H9 (cell line): ENCODE data around the gene CHAF1A. TPM values are rescaled to one million over a fixed set of nuclear protein-coding genes. Genes with fewer than 3 reads are reported as not detected.
A peak's percentile ranks its signal among the peaks of the same experiment; 100 is the strongest.

Source experiments
- DNase-seq: peaks from one replicate; pipeline ENCODE4 v3.0.0-alpha.2; 2017
- H2AFZ ChIP-seq: one replicate; pipeline ENCODE4 v1.6.1; 2013; ENCODE audit warnings: mild to moderate bottlenecking, low read length, control low read depth, moderate library complexity
- H2AK5ac ChIP-seq: 2 replicates; pipeline ENCODE4 v1.6.1; 2013; ENCODE audit warnings: low read length, control low read depth, mixed read lengths; ENCODE audit not compliant: insufficient read length
- H2BK120ac ChIP-seq: one replicate; pipeline ENCODE4 v1.6.1; 2013; ENCODE audit warnings: low read depth, mild to moderate bottlenecking, low read length, control low read depth, inconsistent platforms; ENCODE audit not compliant: poor library complexity, severe bottlenecking
- H2BK12ac ChIP-seq: 2 replicates; pipeline ENCODE4 v1.6.1; 2013; ENCODE audit warnings: low read length, control low read depth, mixed read lengths, low read depth; ENCODE audit not compliant: insufficient read length
- H2BK15ac ChIP-seq: 2 replicates; pipeline ENCODE4 v1.6.1; 2013; ENCODE audit warnings: low read depth, low read length, control low read depth
- H2BK20ac ChIP-seq: one replicate; pipeline ENCODE4 v1.6.1; 2013; ENCODE audit warnings: low read depth, mild to moderate bottlenecking, low read length, control low read depth, inconsistent platforms; ENCODE audit not compliant: poor library complexity, severe bottlenecking
- H2BK5ac ChIP-seq: 2 replicates; pipeline ENCODE4 v1.6.1; 2013; ENCODE audit warnings: low read length, control low read depth, mixed read lengths; ENCODE audit not compliant: insufficient read length
- H3K14ac ChIP-seq: 2 replicates; pipeline ENCODE4 v1.6.1; 2013; ENCODE audit warnings: low read length, control low read depth; ENCODE audit not compliant: insufficient read depth
- H3K18ac ChIP-seq: 2 replicates; pipeline ENCODE4 v1.6.1; 2013; ENCODE audit warnings: low read depth, mild to moderate bottlenecking, mixed read lengths, low read length, control low read depth; ENCODE audit not compliant: insufficient read length
- H3K23ac ChIP-seq: 2 replicates; pipeline ENCODE4 v1.6.1; 2013; ENCODE audit warnings: low read length, control low read depth, mixed read lengths, low read depth; ENCODE audit not compliant: insufficient read length
- H3K23me2 ChIP-seq: 2 replicates; pipeline ENCODE4 v1.6.1; 2013; ENCODE audit warnings: low read depth, mild to moderate bottlenecking, mixed read lengths, low read length, control low read depth; ENCODE audit not compliant: insufficient read length, poor library complexity, severe bottlenecking
- H3K27ac ChIP-seq: 2 replicates; pipeline ENCODE4 v1.5.1; 2013; ENCODE audit warnings: low read length, control low read depth, mixed read lengths, low read depth; ENCODE audit not compliant: insufficient read length
- H3K27me3 ChIP-seq: 2 replicates; pipeline ENCODE4 v1.6.1; 2013; ENCODE audit warnings: low read length, control low read depth, inconsistent platforms; ENCODE audit not compliant: insufficient read depth
- H3K4ac ChIP-seq: 2 replicates; pipeline ENCODE4 v1.6.1; 2013; ENCODE audit warnings: low read depth, mild to moderate bottlenecking, control low read depth, inconsistent platforms, low read length, moderate library complexity
- H3K4me1 ChIP-seq: 2 replicates; pipeline ENCODE4 v1.6.1; 2013; ENCODE audit warnings: low read length, control low read depth, inconsistent platforms; ENCODE audit not compliant: insufficient read depth
- H3K4me2 ChIP-seq: 2 replicates; pipeline ENCODE4 v1.6.1; 2013; ENCODE audit warnings: low read length, control low read depth, mixed read lengths; ENCODE audit not compliant: insufficient read length, insufficient read depth
- H3K56ac ChIP-seq: 2 replicates; pipeline ENCODE4 v1.6.1; 2013; ENCODE audit warnings: low read depth, mild to moderate bottlenecking, mixed read lengths, low read length, control low read depth; ENCODE audit not compliant: insufficient read length
- H3K79me1 ChIP-seq: 2 replicates; pipeline ENCODE4 v1.6.1; 2013; ENCODE audit warnings: low read depth, mild to moderate bottlenecking, moderate library complexity, low read length, control low read depth, inconsistent platforms; ENCODE audit not compliant: insufficient read depth, poor library complexity, severe bottlenecking
- H3K79me2 ChIP-seq: 2 replicates; pipeline ENCODE4 v1.6.1; 2013; ENCODE audit warnings: low read length, control low read depth, inconsistent platforms; ENCODE audit not compliant: insufficient read depth
- H3K9ac ChIP-seq: 2 replicates; pipeline ENCODE4 v1.6.1; 2013; ENCODE audit warnings: low read length, control low read depth, mixed read lengths; ENCODE audit not compliant: insufficient read length; ENCODE audit errors: extremely low read depth
- H3K9me3 ChIP-seq: one replicate; pipeline ENCODE4 v1.6.1; 2013; ENCODE audit warnings: low read depth, low read length, inconsistent platforms; ENCODE audit not compliant: control insufficient read depth
- H3T11ph ChIP-seq: one replicate; pipeline ENCODE4 v1.6.1; 2013; ENCODE audit warnings: mild to moderate bottlenecking, low read length, control low read depth, inconsistent platforms
- H4K20me1 ChIP-seq: one replicate; pipeline ENCODE4 v1.6.1; 2013; ENCODE audit not compliant: control insufficient read depth, insufficient read length, insufficient read depth
- H4K5ac ChIP-seq: 2 replicates; pipeline ENCODE4 v1.6.1; 2013; ENCODE audit warnings: low read depth, mild to moderate bottlenecking, mixed read lengths, low read length, control low read depth; ENCODE audit not compliant: insufficient read length
- H4K8ac ChIP-seq: replicated peaks from 2 replicates; pipeline ENCODE4 v1.6.1; 2013; ENCODE audit warnings: low read length, control low read depth, mixed read lengths, low read depth; ENCODE audit not compliant: insufficient read length
- H4K91ac ChIP-seq: 2 replicates; pipeline ENCODE4 v1.6.1; 2013; ENCODE audit warnings: low read depth, mild to moderate bottlenecking, moderate library complexity, mixed read lengths, low read length, control low read depth; ENCODE audit not compliant: insufficient read length
- H3K27ac Mint-ChIP-seq, 3 experiments: 2 replicates in 2 of 3; 3 replicates in 1 of 3; pipeline ENCODE4 v1.8.0; 2020 to 2021; ENCODE audit warnings: mixed read lengths in 3 of 3, mild to moderate bottlenecking in 1 of 3, moderate library complexity in 1 of 3
- H3K27me3 Mint-ChIP-seq: 2 replicates; pipeline ENCODE4 v1.8.0; 2021; ENCODE audit warnings: low read depth, mild to moderate bottlenecking, moderate library complexity, mixed read lengths
- H3K36me3 Mint-ChIP-seq, 3 experiments: 2 replicates in 2 of 3; 3 replicates in 1 of 3; pipeline ENCODE4 v1.8.0; 2020 to 2021; ENCODE audit warnings: low read depth in 3 of 3, mixed read lengths in 3 of 3; ENCODE audit not compliant: insufficient read depth in 1 of 3
- H3K4me1 Mint-ChIP-seq, 2 experiments: 2 replicates each; pipeline ENCODE4 v1.8.0; 2020; ENCODE audit warnings: mixed read lengths in 2 of 2
- H3K4me3 Mint-ChIP-seq, 2 experiments: 2 replicates in 1 of 2; 3 replicates in 1 of 2; pipeline ENCODE4 v1.8.0; 2020 to 2021; ENCODE audit warnings: mild to moderate bottlenecking in 2 of 2, mixed read lengths in 2 of 2, moderate library complexity in 1 of 2
- H3K9me3 Mint-ChIP-seq, 2 experiments: 2 replicates in 1 of 2; 3 replicates in 1 of 2; pipeline ENCODE4 v1.8.0; 2020; ENCODE audit warnings: mild to moderate bottlenecking in 2 of 2, mixed read lengths in 2 of 2, moderate library complexity in 1 of 2
- CTCF ChIP-seq: fragments of 200-600 bp; sonication (generic); conservative IDR thresholded peaks from 3 replicates; pipeline ENCODE4 v1.8.0; 2021; ENCODE audit warnings: antibody characterized with exemption, mild to moderate bottlenecking
- WGBS: extraction: QIAGEN DNeasy Blood & Tissue Kit; methylation state at CpG from one replicate; pipeline ENCODE4 v1.1.7; 2013; ENCODE audit warnings: missing lambda C conversion rate, low lambda C conversion rate, mixed read lengths; ENCODE audit not compliant: insufficient read length; ENCODE audit errors: extremely low coverage; 5-methylcytosine and 5-hydroxymethylcytosine counted together
- total RNA-seq: library from RNA; stranded (reverse); gene quantifications from 2 replicates; pipeline ENCODE4 v1.2.1, GENCODE V29; 2021

The CHAF1A gene
- total RNA-seq, 1 experiment from 2014 or later = 143 TPM

GRCh38 chr19:4445963-4446703 is 43.7 kb downstream of the CHAF1A start:
- no peak overlapping the region for H2AFZ ChIP-seq
- no peak for TF ChIP-seq CTCF
- Mint-ChIP-seq H3K4me1 (0 out of 4 replicates have a peak, but pooled peaks cover 0 to 5% of the 10 kb centered on the region in 2 experiments), H3K4me3 (no peak overlapping the region), H3K27ac (peak overlapping the region in 1 of 3 experiments; percentile 89; a peak in 2 of 7 replicates), H3K36me3 (peaks cover 20 to 60% (median 44%) of the 10 kb centered on the region in 3 experiments), H3K27me3 (no peaks in the 10 kb centered on the region; the same call in 1 of the 2 replicates), H3K9me3 (no peaks in the 10 kb centered on the region)
- H2BK5ac ChIP-seq = no peak overlapping the region
- no peaks in the 10 kb centered on the region for H3K27me3 ChIP-seq
- no peaks in the 10 kb centered on the region for H4K20me1 ChIP-seq
- H3K9me3 ChIP-seq = no peaks in the 10 kb centered on the region
- no peak overlapping the region for H2BK20ac ChIP-seq
- no CpG with 5 or more reads among the region's 58 CpGs for WGBS
- H4K8ac ChIP-seq = no peak overlapping the region
- H3K79me2 ChIP-seq = no peaks in the 10 kb centered on the region
- no peak overlapping the region; the same call in 1 of the 2 replicates for H3K14ac ChIP-seq
- no peak overlapping the region for H3K9ac ChIP-seq
- H3K4me1 ChIP-seq = no peaks in the 10 kb centered on the region
- no peaks in the 10 kb centered on the region for H3K79me1 ChIP-seq
- H3K18ac ChIP-seq = no peak overlapping the region
- no peaks in the 10 kb centered on the region for H3K23me2 ChIP-seq
- H4K91ac ChIP-seq = no peak overlapping the region
- H2AK5ac ChIP-seq = no peak overlapping the region
- H2BK120ac ChIP-seq = no peak overlapping the region
- H2BK15ac ChIP-seq = no peak overlapping the region
- no peak overlapping the region for H3K27ac ChIP-seq
- no peak overlapping the region for H3K4me2 ChIP-seq
- no peak overlapping the region for H4K5ac ChIP-seq
- no peak overlapping the region for H3T11ph ChIP-seq
- DNase-seq = no peak
- H2BK12ac ChIP-seq = no peak overlapping the region
- no peak overlapping the region for H3K23ac ChIP-seq
- no peak overlapping the region for H3K56ac ChIP-seq
- H3K4ac ChIP-seq = no peak overlapping the region
